Transverse colon (tissue), 3 donors: ENCODE data around the gene LRRC8C.

Source experiments
- EP300 ChIP-seq: sonication (generic); formaldehyde crosslinking; IDR thresholded peaks from one replicate; pipeline ENCODE4 v1.6.1; 2017; ENCODE audit warnings: antibody characterized with exemption, low read depth
- TF ChIP-seq, protein P1 (sequence below), 5 experiments: fragments of 200-600 bp in 3 of 5; fragments of 450-650 bp in 2 of 5; sonication (generic) in 3 of 5; IDR thresholded peaks; 1 replicate in 2 of 5; 2 replicates in 3 of 5; pipeline ENCODE4 v1.5.1; 2016 to 2017; ENCODE audit warnings: antibody characterized with exemption in 5 of 5, inconsistent platforms in 3 of 5, mild to moderate bottlenecking in 2 of 5, moderate library complexity in 1 of 5

DNA sequence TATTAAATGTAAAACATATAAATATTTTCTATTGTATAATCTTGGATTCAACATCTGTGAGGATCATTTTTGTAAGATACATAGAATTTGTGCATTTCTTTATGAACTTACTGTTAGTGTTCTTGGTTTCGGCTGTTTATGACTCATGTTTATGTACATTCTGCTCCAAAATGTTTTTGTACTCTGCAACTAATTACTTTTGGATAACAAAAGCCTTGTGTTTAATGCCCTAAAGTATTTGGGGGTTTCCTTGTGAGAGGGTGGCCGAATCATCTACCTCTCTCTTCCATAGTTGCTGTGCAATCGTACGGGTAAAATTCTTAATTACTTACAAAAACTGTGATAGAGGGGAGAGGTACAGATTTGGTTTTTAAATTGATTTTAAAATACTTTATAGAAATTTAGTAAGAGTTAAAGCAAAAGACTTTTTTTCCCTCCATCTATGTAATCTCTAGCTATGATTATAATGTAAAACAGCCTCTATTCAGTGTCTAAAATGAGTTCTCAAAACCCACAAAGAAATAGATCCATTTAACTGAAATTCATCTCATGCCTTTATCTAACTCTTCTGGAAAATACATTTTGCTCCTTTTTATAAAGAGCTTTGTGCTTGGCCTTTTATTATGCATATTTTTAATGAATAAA is 38.7 kb upstream of the LRRC8C start:
- TF ChIP-seq, protein P1, sequence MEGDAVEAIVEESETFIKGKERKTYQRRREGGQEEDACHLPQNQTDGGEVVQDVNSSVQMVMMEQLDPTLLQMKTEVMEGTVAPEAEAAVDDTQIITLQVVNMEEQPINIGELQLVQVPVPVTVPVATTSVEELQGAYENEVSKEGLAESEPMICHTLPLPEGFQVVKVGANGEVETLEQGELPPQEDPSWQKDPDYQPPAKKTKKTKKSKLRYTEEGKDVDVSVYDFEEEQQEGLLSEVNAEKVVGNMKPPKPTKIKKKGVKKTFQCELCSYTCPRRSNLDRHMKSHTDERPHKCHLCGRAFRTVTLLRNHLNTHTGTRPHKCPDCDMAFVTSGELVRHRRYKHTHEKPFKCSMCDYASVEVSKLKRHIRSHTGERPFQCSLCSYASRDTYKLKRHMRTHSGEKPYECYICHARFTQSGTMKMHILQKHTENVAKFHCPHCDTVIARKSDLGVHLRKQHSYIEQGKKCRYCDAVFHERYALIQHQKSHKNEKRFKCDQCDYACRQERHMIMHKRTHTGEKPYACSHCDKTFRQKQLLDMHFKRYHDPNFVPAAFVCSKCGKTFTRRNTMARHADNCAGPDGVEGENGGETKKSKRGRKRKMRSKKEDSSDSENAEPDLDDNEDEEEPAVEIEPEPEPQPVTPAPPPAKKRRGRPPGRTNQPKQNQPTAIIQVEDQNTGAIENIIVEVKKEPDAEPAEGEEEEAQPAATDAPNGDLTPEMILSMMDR (IDR thresholded peaks at IDR 0.05) = no peak
- no peak for TF ChIP-seq EP300
